Measurements from ENCODE around the gene RNF224. TPM values are rescaled to one million over a fixed set of nuclear protein-coding genes. Genes with fewer than 3 reads are reported as not detected.

The RNF224 gene
- total RNA-seq, 1 donor from 2014 or later: 0.39 TPM

GRCh38 chr9:137213160-137214060 is 13.9 kb upstream of the RNF224 start:
- Mint-ChIP-seq H3K36me3 (ENCODE audit: unreplicated experiment) (peaks cover 4% of the 10 kb centered on the region), H3K27me3 (ENCODE audit: unreplicated experiment) (peaks cover 7% of the 10 kb centered on the region), H3K4me3 (ENCODE audit: unreplicated experiment) (no peak overlapping the region), H3K9me3 (ENCODE audit: unreplicated experiment) (peaks cover 2% of the 10 kb centered on the region), H3K27ac (ENCODE audit: unreplicated experiment) (no peak overlapping the region), H3K4me1 (ENCODE audit: low read depth, unreplicated experiment) (peaks cover 1% of the 10 kb centered on the region)
- DNase-seq: no peak
- TF ChIP-seq, protein P1, sequence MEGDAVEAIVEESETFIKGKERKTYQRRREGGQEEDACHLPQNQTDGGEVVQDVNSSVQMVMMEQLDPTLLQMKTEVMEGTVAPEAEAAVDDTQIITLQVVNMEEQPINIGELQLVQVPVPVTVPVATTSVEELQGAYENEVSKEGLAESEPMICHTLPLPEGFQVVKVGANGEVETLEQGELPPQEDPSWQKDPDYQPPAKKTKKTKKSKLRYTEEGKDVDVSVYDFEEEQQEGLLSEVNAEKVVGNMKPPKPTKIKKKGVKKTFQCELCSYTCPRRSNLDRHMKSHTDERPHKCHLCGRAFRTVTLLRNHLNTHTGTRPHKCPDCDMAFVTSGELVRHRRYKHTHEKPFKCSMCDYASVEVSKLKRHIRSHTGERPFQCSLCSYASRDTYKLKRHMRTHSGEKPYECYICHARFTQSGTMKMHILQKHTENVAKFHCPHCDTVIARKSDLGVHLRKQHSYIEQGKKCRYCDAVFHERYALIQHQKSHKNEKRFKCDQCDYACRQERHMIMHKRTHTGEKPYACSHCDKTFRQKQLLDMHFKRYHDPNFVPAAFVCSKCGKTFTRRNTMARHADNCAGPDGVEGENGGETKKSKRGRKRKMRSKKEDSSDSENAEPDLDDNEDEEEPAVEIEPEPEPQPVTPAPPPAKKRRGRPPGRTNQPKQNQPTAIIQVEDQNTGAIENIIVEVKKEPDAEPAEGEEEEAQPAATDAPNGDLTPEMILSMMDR (IDR thresholded peaks at IDR 0.05; ENCODE audit: partially characterized antibody, unreplicated experiment): no peak

DNA sequence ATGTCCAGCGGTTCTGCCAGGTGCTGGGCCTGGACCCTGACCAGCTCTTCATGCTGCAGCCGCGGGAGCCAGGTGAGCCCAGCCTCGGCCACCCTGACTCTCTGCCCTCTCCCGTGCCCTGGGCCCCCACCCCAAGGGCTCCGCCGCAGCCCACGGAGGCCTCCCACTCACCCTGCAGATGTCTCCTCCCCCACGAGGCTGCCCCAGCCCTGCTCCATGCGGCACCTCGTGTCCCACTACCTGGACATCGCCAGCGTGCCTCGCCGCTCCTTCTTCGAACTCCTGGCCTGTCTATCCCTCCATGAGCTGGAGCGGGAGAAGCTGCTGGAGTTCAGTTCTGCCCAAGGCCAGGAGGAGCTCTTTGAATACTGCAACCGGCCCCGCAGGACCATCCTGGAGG is 12.7 kb upstream of the RNF224 start:
- no peak overlapping the region for H3K27ac Mint-ChIP-seq (ENCODE audit: unreplicated experiment)
- TF ChIP-seq, protein P1 (IDR thresholded peaks at IDR 0.05; ENCODE audit: partially characterized antibody, unreplicated experiment): no peak
- H3K4me3 Mint-ChIP-seq (ENCODE audit: unreplicated experiment): no peak overlapping the region
- DNase-seq: no peak
- H3K27me3 Mint-ChIP-seq (ENCODE audit: unreplicated experiment): peaks cover 9% of the 10 kb centered on the region
- H3K9me3 Mint-ChIP-seq (ENCODE audit: unreplicated experiment): peaks cover 7% of the 10 kb centered on the region
- H3K4me1 Mint-ChIP-seq (ENCODE audit: low read depth, unreplicated experiment): peaks cover 4% of the 10 kb centered on the region
- H3K36me3 Mint-ChIP-seq (ENCODE audit: unreplicated experiment): peaks cover 4% of the 10 kb centered on the region

DNA sequence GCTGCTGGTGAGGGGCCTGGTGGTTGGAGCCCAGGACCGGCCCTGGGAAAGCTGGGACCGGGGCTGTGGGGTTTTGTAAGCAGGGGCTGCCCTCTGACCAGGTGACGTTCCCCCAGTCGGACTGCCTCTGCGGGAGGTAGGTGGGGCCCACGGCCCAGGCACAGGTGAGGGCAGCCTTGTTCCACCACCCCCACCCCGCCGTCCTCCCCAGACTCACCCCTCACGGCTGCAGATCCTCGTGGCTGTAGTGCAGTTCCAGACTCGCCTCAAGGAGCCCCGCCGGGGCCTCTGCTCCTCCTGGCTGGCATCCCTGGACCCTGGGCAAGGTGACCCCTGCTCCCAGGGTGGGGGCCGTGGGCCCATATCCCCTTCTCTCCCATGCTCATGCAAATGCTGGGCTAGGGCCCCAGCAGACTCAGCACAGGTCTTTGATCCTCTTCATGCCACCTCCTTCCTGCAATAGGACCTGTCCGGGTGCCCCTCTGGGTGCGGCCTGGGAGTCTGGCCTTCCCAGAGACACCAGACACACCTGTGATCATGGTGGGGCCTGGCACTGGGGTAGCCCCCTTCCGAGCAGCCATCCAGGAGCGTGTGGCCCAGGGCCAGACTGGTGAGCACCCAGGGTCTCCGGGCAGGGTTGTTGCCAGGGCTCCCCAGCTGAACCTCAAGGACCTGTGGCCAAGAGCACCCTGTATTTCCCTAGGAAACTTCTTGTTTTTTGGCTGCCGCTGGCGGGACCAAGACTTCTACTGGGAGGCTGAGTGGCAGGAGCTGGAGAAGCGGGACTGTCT is 11.9 kb upstream of the RNF224 start:
- peaks cover 4% of the 10 kb centered on the region for H3K36me3 Mint-ChIP-seq (ENCODE audit: unreplicated experiment)

GRCh38 chr9:137216188-137216965 is 10.9 kb upstream of the RNF224 start:
- TF ChIP-seq, protein P1 (IDR thresholded peaks at IDR 0.05; ENCODE audit: partially characterized antibody, unreplicated experiment): no peak
- peaks cover 8% of the 10 kb centered on the region for H3K9me3 Mint-ChIP-seq (ENCODE audit: unreplicated experiment)
- H3K4me1 Mint-ChIP-seq (ENCODE audit: low read depth, unreplicated experiment): peaks cover 4% of the 10 kb centered on the region
- H3K4me3 Mint-ChIP-seq (ENCODE audit: unreplicated experiment): no peak overlapping the region
- no peak for DNase-seq
- no peaks in the 10 kb centered on the region for H3K36me3 Mint-ChIP-seq (ENCODE audit: unreplicated experiment)
- no peak overlapping the region for H3K27ac Mint-ChIP-seq (ENCODE audit: unreplicated experiment)
- H3K27me3 Mint-ChIP-seq (ENCODE audit: unreplicated experiment): peaks cover 7% of the 10 kb centered on the region

More for the DNA sequence above, 11.9 kb upstream of the RNF224 start:
- no peak for DNase-seq
- H3K4me1 Mint-ChIP-seq (ENCODE audit: low read depth, unreplicated experiment): peaks cover 4% of the 10 kb centered on the region
- TF ChIP-seq, protein P1 (IDR thresholded peaks at IDR 0.05; ENCODE audit: partially characterized antibody, unreplicated experiment): no peak
- H3K4me3 Mint-ChIP-seq (ENCODE audit: unreplicated experiment): no peak overlapping the region
- no peak overlapping the region for H3K27ac Mint-ChIP-seq (ENCODE audit: unreplicated experiment)
- H3K27me3 Mint-ChIP-seq (ENCODE audit: unreplicated experiment): peaks cover 9% of the 10 kb centered on the region
- peaks cover 8% of the 10 kb centered on the region for H3K9me3 Mint-ChIP-seq (ENCODE audit: unreplicated experiment)
